Superior temporal gyrus (tissue), 1 donor: Measurements from ENCODE around the gene ANGPT4.
A peak's percentile ranks its signal among the peaks of the same experiment; 100 is the strongest.
"Not testable (repeated sequence)": the region's sequence is repeated elsewhere in the genome, so short reads cannot be mapped to it uniquely, and the experiment has no call there.

Experiments
- DNase-seq: peaks from one replicate; pipeline ENCODE4 v3.0.0-alpha.2; 2016; ENCODE audit errors: extremely low spot score

The ANGPT4 gene

DNA sequence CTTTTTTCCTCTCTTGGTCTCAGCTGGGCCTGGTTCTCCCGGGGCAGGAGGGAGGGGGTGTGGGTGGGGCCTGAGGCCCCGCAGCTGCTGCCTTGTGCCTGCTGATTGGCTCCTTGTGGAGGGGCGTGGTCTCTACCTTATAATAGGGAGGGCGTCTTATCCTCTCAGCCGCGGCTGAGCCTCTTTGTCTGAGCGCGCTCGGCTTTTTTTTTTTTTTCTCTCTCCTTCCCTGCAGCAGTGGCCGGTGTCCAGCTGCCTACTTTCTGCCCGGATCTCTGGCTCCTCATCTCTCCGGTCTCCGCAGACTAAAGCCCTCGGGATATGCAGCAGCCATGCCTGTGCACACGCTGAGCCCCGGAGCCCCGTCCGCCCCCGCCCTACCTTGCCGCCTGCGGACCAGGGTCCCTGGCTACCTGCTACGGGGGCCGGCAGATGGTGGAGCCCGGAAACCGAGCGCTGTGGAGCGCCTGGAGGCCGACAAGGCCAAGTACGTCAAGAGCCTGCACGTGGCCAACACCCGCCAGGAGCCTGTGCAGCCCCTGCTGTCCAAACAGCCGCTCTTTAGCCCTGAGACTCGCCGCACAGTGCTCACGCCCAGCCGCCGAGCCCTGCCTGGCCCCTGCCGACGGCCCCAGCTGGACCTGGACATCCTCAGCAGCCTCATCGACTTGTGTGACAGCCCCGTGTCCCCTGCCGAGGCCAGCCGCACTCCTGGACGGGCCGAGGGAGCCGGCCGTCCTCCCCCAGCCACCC, 71.5 kb downstream of the ANGPT4 start:
- peak; percentile 83 for DNase-seq

DNA sequence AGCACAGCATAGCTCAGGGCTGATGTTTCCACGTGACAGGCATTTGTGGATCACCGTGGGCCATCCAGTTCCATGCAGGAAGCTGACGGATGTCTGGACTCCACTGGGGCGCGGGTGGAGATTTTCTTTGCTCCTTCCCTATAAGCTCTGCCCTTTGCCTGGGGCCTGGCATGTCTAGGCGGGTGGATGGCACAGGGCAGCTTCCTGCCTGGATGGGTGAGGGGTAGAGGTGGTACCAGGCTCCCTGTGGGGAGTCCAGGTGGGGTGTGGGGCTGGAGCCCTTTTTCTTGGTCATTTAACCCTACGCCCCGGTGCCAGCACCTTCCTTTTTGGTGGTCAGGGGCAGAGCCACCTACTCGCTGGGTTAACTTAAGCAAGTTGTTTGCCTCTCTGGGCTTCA, 72.2 kb downstream of the ANGPT4 start:
- DNase-seq, result no peak

DNA sequence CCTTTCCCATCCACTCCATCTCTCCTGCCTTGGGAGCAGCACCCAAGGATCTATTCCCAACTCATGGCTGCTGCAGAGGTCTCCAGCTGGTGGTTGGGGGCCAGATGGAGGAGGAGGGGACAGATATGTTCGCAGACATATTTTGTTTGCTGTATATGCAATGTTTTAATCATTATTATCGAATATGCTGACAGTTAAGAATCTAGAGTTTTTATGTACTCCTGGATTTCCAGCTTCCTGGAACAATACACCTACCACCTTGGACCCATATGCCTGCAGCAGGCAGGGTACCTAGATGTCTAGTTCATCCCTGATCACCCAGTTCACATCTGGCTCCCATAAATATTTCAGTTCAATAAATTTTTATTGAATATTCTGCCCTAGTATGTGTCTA, 73.6 kb downstream of the ANGPT4 start:
- no peak for DNase-seq

DNA sequence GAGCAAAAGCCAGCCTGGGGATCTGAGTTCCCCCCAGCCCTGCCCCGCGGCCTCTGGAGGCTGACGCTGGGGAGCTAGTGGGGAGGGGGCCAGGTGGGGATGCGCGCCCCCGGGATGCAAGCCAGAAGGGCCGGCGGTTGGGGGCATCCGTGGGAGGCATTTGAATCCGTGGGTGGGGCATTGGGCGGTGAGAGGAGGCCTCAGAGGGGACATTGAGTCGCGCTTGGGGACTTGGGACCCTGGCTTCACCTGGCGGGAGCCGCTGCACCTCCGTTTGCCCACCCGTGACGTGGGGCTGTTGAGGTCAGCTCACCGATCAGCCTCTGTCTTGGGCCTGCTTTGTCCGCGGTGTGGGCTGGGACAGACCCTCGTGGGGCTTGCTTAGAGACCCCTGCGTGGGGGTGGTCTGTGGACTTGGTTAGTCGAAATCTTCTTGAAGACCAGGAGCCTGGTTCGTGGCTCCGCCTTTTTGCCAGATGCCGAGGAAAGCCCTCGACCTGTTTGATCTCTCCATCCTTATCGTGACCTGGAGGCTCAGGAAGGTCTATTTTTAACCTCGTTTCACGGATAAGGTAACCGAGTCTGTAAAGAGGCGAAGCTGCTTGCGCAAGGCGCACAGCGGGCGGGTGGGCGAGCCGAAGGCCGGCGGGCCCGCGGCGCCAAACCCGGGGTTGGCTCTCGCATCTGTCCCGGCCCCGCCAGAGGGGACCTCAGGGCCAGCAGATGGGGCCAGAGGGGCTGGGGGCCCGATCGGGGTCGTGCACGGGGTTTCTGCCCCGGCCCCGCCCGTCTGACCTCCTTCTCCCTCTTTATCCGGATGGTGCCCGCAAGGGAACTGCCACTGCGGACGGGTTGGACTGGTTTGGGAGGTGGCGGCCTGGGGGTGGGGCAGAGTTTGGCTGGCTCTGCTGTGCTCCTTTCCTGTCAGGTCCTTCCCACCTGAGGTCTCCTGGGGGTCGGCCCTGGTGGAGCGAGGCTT, 74.3 kb downstream of the ANGPT4 start:
- no peak for DNase-seq

DNA sequence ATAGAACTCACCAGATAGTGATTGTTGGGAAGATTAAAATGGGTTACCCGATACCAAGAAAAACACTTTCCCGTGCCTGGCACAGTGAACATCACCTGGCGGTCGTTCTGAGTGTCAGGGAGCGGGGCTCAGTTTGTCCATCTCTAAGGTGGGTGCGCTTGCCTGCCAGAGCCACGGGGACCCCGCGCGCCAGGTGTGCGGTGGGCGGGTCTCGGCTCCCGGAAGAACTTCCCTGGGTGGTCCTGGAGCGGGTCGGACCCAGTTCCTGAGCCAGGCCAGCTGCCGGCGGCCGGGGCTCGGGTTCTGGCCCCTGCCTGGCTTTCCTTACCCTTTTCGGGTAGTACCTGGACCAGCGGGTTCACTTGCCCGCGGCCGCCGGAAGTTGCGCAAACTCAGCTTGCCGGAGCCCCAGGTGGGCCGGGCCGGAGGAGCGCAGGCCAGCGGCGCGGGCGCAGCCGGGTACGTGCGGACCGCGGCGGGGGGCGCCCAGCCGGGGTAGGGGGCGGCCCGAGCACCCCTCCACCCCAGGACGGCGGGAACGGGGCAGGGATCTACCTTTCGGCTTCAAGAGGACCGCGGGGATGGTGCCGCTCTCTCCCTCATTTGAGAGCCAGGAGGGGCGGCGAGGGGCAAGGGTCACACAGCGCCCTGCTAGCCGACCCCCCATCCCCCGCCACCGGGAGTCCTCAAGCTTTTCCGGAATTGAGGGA, 75.1 kb downstream of the ANGPT4 start:
- no peak for DNase-seq

DNA sequence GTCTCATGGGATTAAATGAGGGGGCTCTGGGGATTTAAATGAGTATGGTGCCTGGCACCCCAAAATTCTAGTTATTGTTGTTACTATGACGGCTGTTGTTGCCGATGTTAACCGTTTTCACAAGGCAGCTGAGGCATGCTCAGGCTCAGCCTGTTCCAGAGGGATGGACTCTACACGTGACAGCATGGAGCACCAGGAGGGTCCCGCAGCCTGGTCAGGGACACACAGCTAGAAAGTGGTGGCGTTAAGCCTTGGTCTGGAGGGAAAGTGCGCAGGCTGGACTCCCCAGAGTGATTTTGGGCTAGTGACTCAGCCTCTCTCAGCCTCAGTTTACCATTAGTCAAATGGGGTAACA, 75.7 kb downstream of the ANGPT4 start:
- DNase-seq, result no peak

DNA sequence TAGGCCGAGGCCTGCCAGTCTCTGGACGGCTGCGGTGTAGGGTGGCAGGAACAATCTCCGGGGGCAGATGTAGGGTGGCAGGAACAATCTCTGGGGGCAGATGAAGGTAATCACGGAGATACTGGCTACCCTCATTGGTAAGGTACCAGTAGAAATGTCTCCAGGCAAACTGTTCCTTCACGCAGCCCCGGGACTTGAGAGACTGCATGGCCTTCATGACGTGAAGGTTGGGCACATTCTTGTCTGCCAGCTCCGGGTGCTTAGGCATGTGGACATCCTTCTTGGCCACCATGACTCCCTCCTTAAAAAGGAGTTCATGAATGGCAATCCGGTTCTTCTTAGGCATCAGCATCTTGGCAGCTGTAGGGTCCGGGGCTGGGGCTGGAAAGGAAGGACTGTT, 76.5 kb downstream of the ANGPT4 start:
- DNase-seq, result no peak

DNA sequence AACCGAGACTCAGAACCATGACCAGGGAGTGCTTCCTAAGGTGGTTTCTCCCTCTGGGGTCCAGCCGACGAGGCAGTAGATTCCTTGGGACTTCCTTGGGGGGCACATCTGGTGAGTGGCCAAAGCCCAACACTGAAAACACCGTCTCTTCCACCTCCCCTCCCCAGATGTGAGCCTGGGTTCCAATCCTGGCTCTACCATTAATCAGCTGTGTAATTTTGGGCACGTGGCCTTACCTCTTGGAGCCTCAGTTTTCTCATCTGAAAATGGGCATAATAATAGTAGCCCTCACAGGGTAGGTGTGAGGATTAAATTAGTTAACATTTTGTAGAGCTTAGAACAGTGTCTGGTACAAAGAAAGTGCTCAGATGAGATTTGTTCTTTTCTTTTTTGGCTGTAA, 77.1 kb downstream of the ANGPT4 start:
- DNase-seq, result no peak

DNA sequence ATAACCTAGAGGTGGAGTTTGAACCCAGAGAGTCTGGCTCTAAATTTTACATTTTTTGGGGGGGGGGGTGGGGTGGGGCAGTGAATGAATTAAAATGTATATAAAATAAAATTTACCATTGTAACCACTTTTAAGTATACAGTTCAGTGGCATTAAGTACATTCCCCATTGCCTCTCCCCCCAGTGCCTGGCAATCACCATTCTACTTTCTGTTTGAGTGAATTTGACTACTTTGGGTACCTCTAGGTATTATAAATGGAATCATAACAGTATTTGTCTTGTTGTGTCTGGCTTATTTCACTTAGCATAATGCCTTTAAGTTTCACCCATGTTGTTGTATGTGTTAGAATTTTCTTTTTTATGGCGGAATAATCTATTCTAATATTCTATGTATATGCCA, 79.9 kb downstream of the ANGPT4 start:
- DNase-seq, result no peak

DNA sequence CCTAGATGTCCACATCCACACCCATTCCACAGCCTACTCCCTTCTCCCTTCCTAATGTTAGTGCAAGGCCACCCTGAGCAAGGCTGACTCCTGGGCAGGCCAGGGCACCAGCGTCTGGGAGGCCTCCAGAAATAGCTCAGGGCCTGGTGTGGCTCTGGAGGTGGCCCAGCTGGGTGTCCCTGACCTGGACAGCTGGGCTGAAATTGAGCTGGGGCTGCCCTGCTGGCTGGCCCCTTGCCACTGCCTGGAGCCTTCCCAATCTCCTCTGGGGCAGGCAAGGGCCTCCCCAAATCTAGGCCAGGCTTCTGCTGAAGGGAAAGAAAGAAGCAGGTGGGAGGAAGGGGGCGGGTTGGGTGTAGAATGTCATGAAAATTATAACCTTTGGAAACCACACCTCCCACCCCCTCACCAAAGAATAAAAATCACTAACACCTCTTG, 80.5 kb downstream of the ANGPT4 start:
- DNase-seq, result no peak

DNA sequence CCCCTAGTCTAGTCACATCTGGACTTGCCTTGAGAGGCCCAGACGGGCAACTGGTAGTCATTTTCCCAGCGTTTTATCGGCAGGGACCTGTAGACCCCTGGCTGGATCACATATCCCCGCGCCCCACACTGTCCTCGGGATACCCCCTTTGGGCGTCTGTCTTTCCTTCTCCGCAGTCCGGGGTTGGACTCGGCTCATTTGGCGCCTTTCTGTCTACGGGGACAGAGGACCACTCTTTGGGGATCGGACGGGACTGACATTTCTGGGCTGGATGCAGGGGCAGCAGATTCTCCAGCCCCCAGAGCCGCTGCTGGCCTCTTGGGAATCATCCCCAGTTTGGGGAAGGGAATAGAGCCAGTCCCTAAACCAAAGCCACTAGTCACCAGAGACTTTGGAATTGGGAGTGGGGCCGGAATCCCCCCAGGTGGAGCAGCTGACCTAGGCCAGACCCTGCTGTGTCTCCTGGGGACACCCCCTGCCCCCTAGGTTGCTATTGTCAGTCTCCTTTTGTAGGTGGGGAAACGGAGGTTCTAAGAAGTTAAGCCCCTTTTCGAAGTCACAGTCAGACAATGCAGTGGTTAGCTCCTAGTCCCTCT, 81.9 kb downstream of the ANGPT4 start:
- no peak for DNase-seq

DNA sequence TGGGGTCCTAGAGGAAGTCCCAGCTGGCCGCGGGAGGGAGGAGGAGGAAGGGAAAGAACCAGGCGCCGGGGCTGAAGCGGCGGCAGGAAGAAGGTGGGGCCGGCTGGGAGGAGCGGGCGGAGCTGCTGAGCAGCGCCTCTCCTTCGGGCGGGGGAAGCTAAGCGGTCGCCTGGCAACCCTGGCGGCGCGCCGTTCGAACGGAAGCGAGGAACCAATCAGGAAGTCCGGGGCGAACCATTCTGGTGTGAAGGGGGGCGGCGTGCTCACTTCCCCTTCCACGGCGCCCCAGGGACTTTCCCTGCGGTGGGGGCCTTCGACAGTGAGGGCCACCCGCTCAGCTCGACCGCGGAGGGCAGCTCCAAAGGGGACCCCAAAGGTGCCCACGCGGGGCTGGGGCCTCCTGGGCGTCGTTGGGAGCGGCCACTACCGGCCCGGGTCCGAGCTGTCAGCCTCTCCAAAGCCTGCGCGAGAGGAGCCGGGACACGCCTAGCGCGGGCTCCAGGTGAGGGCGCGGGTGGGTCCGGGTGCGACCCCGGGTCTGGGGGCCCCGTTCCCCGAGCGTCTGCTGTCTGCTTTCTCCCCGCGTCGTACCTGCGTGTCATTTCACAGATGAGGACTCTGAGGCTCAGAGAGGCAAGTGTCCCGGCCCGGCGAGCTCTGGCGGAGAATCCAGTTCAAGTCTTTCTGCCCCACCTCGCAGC, 82.5 kb downstream of the ANGPT4 start, which contains the start of gene FAM110A:
Gene FAM110A (plus strand): TSS at position 266 of the 701 bp plus-strand sequence. CDS start 11,090 bp downstream, outside the sequence.
- peak; percentile 90 for DNase-seq

DNA sequence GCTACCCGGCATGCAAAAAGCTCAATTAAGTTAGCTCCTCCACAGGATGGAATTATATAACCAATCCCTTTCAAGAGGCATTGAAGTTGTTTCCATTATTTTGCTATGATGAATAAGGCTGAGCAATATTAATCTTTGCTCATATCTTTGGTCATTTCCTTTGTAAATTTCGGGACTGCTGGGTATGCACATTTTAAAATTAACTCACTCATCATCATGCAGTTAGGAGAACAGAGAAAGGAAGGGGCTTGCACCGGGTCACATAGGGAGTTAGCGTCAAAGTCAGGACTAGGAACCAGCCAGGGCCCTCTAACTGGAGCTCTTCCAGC, 83.0 kb downstream of the ANGPT4 start:
- peak; percentile 34 for DNase-seq

DNA sequence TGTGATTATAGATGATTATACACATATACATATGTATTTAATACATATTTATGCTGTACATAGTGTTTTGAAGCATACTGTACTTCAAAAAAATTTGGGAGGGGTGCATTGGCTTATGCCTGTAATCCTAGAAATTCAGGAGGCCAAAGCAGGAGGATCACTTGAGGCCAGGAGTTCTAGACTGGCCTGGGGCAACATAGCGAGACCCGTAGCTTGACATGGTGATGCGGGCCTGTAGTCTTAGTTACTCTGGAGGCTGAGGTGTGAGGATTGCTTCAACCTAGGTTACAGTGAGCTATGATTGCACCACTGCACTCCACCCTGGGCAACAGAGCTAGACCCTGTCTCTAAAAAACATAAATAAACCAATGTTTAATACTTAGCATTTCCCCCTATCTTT, 84.2 kb downstream of the ANGPT4 start:
- DNase-seq, result no peak

DNA sequence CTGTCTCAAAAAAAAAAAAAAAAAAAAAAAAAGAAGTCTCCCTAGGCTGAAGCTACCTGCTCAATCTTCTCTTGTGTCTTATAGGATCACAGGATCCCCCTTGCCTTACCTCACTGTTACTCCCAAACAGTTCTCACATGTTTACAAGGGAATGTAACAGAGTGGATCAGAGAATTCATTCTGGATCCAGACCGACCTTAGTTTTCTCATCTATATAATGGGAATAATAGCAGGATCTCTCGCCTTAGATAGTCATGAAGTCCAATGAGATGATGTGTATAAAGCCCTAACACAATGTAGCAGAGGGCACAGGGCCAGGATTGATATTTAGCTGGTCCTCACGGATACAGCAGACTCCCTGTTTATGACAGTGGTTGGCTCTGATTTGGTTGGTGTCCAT, 84.9 kb downstream of the ANGPT4 start:
- no peak for DNase-seq

DNA sequence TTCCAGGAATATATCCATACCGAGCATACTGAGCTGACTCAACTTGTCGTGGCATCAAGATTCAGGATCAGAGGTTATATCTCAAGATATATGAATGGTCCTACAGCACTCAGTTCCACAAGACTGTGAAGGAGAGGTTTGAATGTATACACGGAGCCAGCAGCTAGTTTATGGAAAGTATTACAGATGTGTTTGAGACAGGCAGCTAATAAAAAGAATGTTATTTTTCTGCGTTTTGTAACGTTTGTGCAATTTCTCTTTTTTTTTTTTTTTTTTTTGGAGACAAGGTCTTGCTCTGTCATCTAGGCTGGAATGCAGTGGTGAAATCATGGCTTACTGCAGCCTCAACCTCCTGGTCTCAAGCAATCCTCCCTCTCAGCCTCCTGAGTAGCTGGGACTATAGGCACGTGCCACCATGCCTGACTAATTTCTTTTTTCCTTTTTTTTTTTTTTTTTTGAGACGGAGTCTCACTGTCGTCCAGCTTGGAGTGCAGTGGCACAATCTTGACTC, 86.1 kb downstream of the ANGPT4 start:
- DNase-seq, result no peak

DNA sequence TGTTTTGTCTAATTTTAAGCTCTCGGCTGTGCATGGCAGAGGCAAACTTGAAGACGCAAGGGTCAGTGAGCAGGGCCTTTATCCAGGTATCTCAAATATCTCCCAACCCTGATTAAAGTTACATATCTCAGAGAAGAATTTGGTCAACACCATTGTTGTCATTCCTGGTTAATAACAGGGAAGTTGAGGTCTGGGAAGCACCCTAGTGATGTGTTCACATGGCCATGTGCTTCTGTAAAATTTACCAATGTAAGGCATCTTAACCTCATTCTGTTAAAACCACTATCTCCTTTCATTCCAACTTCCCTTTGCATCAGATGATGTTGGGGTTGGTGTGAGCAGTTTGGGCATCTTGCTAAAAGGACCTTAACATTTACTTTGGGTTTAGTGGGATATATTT, 86.6 kb downstream of the ANGPT4 start:
- no peak for DNase-seq

DNA sequence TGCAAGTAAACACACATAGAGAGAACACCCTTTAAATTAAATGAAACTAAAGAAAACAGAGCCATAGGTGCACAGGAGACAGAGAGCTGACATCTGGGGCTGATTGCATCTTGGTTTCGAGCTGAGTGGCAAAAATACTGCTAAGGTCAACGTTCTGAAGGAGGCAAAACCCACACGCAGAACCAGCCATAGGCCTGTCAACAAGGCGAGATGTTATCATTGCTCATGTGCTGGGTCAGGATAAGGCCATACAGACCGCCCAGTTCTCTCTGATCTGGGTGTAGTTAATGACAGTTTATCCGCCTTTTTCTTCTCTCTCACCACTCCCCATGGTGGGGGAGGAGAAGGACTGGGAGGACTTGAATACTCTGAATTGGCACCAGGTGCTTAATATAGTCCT, 87.1 kb downstream of the ANGPT4 start:
- DNase-seq, result no peak

DNA sequence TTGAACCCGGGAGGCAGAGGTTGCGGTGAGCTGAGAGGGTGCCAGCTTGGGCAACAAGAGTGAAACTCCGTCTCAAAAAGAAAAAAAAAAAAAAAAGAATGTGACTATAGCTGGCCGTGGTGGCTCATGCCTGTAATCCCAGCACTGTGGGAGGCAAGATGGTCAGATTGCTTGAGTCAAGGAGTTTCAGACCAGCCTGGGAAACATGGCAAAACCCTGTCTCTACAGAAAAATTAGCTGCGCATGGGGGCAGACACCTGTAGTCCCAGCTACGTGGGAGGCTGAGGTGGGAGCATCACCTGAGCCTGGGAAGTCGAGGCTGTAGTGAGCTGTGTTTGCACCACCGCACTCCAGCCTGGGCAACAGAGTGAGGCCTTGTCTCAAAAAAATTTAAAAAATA, 88.2 kb downstream of the ANGPT4 start:
- not testable (repeated sequence) for DNase-seq

DNA sequence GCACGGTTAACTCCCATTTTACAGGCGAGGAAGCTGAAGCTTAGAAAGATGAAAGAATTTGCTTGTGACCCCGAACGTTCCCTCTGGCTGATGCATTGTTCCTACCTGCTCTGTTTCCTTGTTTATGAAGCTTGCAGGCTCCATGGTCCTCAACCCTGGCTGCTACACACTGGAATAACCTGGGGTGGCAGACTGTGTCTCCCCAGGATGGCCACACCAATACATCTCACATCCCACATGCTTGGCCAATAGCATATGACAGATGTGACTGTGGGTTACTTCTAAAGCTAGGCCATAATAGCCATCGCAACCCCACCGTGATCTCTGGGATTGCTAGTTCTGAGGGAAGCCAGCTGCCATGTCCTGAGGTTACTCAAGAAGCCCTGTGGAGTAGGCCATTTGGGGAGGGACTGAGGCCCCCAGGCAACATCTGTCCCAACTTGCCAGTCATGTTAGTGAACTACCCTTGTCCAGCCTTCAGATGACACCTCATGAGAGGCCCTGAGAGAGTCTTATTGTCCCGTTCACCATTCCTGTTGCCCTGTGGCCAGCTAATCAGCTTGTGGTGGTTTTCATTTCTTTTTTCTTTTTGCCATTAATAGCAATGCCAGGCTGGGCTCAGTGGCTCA, 89.3 kb downstream of the ANGPT4 start:
- no peak for DNase-seq
